K562 (cell line): ENCODE measurements around the gene EGFL7. TPM values are rescaled to one million over a fixed set of nuclear protein-coding genes. Genes with fewer than 3 reads are reported as not detected.
A peak's percentile ranks its signal among the peaks of the same experiment; 100 is the strongest.

Source experiments
- DMBX1 ChIP-seq: fragments of 250-450 bp; sonication (Bioruptor Pico); IDR thresholded peaks from 2 replicates; pipeline ENCODE4 v1.8.0; 2022; ENCODE audit warnings: inconsistent platforms, mild to moderate bottlenecking, moderate library complexity, borderline replicate concordance
- GTF2F1 ChIP-seq: IDR thresholded peaks from 2 replicates; pipeline ENCODE4 v1.6.1; 2011; ENCODE audit warnings: low read depth, low read length, improper control_type of control experiment
- HCFC1 ChIP-seq: IDR thresholded peaks from 2 replicates; pipeline ENCODE4 v1.6.1; 2012; ENCODE audit warnings: low read depth, low read length, improper control_type of control experiment
- KDM2B ChIP-seq: fragments of 250-450 bp; sonication (Bioruptor Pico); IDR thresholded peaks from 2 replicates; pipeline ENCODE4 v1.8.0; 2021; ENCODE audit warnings: mild to moderate bottlenecking, moderate library complexity
- MTA1 ChIP-seq: fragments of 450-650 bp; IDR thresholded peaks from 2 replicates; pipeline ENCODE4 v1.6.1; 2017; ENCODE audit warnings: borderline replicate concordance
- PCBP1 ChIP-seq: fragments of 200-400 bp; formaldehyde crosslinking; IDR thresholded peaks from 2 replicates; pipeline ENCODE4 v1.6.1; 2018; ENCODE audit warnings: mild to moderate bottlenecking, low read depth, low read length; ENCODE audit not compliant: poor library complexity, severe bottlenecking
- POLR2B ChIP-seq: fragments of 450-650 bp; IDR thresholded peaks from 2 replicates; pipeline ENCODE4 v1.6.1; 2018; ENCODE audit warnings: low read depth; ENCODE audit not compliant: partially characterized antibody
- POLR2H ChIP-seq: IDR thresholded peaks from 2 replicates; pipeline ENCODE4 v1.6.1; 2016; ENCODE audit warnings: missing genetic modification characterization, low read depth, mild to moderate bottlenecking, control low read depth, missing compliant biosample characterization, moderate library complexity
- RBM25 ChIP-seq: fragments of 200-400 bp; formaldehyde crosslinking; IDR thresholded peaks from 2 replicates; pipeline ENCODE4 v1.6.1; 2018; ENCODE audit warnings: low read length, low read depth, moderate library complexity; ENCODE audit not compliant: severe bottlenecking
- RUNX1 ChIP-seq: sonication (generic); IDR thresholded peaks from 2 replicates; pipeline ENCODE4 v1.6.1; 2016; ENCODE audit warnings: antibody characterized with exemption, low read depth
- SIN3A ChIP-seq, 2 experiments: fragments of 150-350 bp in 1 of 2; IDR thresholded peaks; 2 replicates each; pipeline ENCODE4 v1.6.1; 2011 to 2016; ENCODE audit warnings: borderline replicate concordance in 2 of 2, low read depth in 2 of 2, low read length in 2 of 2, mild to moderate bottlenecking in 2 of 2, moderate library complexity in 2 of 2; ENCODE audit not compliant: control insufficient read depth in 1 of 2
- SOX6 ChIP-seq: fragments of 450-650 bp; IDR thresholded peaks from 2 replicates; pipeline ENCODE4 v1.6.1; 2014; ENCODE audit warnings: mild to moderate bottlenecking
- polyA plus RNA-seq, 8 experiments: library from polyadenylated mRNA; depleted of rRNA in 4 of 8; stranded (reverse) in 5 of 8; unstranded in 3 of 8; fragments of >200 nt; fragmentation: Nextera tagmentation in 2 of 8; fragmentation: Illumina TruSeq in 1 of 8; extraction: Ambion mirVana in 2 of 8; extraction: Trizol in 1 of 8; gene quantifications; 2 replicates each; pipeline versions ENCODE4 v1.2.1 to v1.2.3, GENCODE V29; 2011 to 2014; ENCODE audit warnings: inconsistent platforms in 1 of 8, missing spikeins in 1 of 8
- total RNA-seq, 7 experiments: library from RNA; depleted of rRNA in 6 of 7; stranded (reverse); fragments of >200 nt in 6 of 7; fragmentation: Illumina TruSeq in 2 of 7; extraction: Trizol in 2 of 7; gene quantifications; 2 replicates each; pipeline versions ENCODE4 v1.2.1 to v1.2.3, GENCODE V29; 2011 to 2021; ENCODE audit warnings: low replicate concordance in 1 of 7
- TF ChIP-seq, protein P1 (sequence below): sonication (generic); formaldehyde crosslinking; IDR thresholded peaks from 2 replicates; pipeline ENCODE4 v1.8.0; 2022; ENCODE audit warnings: mild to moderate bottlenecking, missing genetic modification reagents
- TF ChIP-seq, protein P2 (sequence below): sonication (generic); formaldehyde crosslinking; IDR thresholded peaks from 2 replicates; pipeline ENCODE4 v1.8.0; 2022; ENCODE audit warnings: mild to moderate bottlenecking, missing genetic modification reagents, borderline replicate concordance
- TF ChIP-seq, protein P3 (sequence below): fragments of 250-450 bp; sonication (Bioruptor Pico); IDR thresholded peaks from 2 replicates; pipeline ENCODE4 v1.4.0; 2020; ENCODE audit warnings: mild to moderate bottlenecking
- TF ChIP-seq, protein P4 (sequence below): sonication (generic); formaldehyde crosslinking; IDR thresholded peaks from 2 replicates; pipeline ENCODE4 v1.8.0; 2022; ENCODE audit warnings: mild to moderate bottlenecking, missing genetic modification reagents

EGFL7 gene
- total and polyA plus RNA-seq, 9 of the 15 experiments (the other 6 are each of a cell fraction or from before 2014, with no cell fraction given): 1.5 to 286 (median 55.5) TPM

DNA sequence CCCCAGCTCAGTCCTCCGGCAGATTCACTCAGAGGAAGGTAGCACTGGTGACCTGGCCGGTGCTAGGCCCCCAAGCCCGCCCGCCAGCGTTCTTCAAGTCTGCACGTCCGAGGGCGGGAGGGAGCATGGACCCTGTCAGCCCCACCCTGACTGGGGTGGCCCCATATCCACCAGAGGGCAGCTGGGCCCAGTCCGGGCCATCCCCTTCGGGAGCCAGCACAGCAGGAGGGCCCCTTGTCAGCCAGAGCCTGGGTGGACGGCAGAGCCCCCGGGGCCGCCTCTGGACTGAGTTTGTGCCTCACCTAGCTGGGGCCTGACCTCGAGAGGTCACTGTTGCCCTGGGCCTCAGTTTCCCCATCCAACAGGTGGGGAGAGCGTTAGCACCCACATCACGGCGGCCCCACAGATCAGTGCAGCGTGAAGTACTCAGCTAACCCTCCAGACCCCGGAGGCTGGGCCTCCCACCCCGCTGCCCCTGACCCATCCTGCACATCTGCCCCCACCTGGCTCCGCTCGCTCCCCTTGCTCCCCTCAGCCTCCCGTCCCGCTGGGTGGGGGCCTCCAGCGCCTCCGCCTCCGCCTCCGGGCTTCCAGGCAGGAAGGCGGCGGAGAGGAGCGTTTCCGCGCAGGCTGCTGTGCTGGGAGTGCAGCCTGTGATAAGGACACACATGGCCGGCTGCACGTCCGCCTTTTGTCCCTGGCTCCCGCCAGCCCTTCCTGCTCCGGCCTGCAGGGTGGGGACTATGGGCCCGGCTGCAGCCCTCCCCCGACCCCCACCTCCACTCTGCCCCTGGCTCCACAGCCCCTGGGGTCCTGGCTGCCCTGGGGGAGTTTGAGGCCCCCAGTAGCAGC, 16.6 kb upstream of the EGFL7 start (continued):
- TF ChIP-seq, protein P1, sequence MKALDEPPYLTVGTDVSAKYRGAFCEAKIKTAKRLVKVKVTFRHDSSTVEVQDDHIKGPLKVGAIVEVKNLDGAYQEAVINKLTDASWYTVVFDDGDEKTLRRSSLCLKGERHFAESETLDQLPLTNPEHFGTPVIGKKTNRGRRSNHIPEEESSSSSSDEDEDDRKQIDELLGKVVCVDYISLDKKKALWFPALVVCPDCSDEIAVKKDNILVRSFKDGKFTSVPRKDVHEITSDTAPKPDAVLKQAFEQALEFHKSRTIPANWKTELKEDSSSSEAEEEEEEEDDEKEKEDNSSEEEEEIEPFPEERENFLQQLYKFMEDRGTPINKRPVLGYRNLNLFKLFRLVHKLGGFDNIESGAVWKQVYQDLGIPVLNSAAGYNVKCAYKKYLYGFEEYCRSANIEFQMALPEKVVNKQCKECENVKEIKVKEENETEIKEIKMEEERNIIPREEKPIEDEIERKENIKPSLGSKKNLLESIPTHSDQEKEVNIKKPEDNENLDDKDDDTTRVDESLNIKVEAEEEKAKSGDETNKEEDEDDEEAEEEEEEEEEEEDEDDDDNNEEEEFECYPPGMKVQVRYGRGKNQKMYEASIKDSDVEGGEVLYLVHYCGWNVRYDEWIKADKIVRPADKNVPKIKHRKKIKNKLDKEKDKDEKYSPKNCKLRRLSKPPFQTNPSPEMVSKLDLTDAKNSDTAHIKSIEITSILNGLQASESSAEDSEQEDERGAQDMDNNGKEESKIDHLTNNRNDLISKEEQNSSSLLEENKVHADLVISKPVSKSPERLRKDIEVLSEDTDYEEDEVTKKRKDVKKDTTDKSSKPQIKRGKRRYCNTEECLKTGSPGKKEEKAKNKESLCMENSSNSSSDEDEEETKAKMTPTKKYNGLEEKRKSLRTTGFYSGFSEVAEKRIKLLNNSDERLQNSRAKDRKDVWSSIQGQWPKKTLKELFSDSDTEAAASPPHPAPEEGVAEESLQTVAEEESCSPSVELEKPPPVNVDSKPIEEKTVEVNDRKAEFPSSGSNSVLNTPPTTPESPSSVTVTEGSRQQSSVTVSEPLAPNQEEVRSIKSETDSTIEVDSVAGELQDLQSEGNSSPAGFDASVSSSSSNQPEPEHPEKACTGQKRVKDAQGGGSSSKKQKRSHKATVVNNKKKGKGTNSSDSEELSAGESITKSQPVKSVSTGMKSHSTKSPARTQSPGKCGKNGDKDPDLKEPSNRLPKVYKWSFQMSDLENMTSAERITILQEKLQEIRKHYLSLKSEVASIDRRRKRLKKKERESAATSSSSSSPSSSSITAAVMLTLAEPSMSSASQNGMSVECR (CRISPR knock-in tag): peak; percentile 14; the same call in 1 of the 2 replicates
- TF ChIP-seq, protein P2, sequence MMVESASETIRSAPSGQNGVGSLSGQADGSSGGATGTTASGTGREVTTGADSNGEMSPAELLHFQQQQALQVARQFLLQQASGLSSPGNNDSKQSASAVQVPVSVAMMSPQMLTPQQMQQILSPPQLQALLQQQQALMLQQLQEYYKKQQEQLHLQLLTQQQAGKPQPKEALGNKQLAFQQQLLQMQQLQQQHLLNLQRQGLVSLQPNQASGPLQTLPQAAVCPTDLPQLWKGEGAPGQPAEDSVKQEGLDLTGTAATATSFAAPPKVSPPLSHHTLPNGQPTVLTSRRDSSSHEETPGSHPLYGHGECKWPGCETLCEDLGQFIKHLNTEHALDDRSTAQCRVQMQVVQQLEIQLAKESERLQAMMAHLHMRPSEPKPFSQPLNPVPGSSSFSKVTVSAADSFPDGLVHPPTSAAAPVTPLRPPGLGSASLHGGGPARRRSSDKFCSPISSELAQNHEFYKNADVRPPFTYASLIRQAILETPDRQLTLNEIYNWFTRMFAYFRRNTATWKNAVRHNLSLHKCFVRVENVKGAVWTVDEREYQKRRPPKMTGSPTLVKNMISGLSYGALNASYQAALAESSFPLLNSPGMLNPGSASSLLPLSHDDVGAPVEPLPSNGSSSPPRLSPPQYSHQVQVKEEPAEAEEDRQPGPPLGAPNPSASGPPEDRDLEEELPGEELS (CRISPR knock-in tag): no peak
- TF ChIP-seq RBM25: no peak
- TF ChIP-seq, protein P3, sequence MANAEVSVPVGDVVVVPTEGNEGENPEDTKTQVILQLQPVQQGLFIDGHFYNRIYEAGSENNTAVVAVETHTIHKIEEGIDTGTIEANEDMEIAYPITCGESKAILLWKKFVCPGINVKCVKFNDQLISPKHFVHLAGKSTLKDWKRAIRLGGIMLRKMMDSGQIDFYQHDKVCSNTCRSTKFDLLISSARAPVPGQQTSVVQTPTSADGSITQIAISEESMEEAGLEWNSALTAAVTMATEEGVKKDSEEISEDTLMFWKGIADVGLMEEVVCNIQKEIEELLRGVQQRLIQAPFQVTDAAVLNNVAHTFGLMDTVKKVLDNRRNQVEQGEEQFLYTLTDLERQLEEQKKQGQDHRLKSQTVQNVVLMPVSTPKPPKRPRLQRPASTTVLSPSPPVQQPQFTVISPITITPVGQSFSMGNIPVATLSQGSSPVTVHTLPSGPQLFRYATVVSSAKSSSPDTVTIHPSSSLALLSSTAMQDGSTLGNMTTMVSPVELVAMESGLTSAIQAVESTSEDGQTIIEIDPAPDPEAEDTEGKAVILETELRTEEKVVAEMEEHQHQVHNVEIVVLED (CRISPR knock-in tag): 0 out of 2 replicates have a peak, but pooled peaks have one; percentile 33
- no peak for TF ChIP-seq HCFC1
- TF ChIP-seq, protein P4, sequence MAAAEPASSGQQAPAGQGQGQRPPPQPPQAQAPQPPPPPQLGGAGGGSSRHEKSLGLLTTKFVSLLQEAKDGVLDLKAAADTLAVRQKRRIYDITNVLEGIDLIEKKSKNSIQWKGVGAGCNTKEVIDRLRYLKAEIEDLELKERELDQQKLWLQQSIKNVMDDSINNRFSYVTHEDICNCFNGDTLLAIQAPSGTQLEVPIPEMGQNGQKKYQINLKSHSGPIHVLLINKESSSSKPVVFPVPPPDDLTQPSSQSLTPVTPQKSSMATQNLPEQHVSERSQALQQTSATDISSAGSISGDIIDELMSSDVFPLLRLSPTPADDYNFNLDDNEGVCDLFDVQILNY (CRISPR knock-in tag): no peak
- TF ChIP-seq DMBX1 (CRISPR knock-in tag): peak; percentile 56; the same call in 1 of the 2 replicates
- TF ChIP-seq PCBP1: peak; percentile 83
- TF ChIP-seq GTF2F1: no peak
- TF ChIP-seq SIN3A (IDR thresholded peaks at IDR 0.05; ENCODE audit: borderline replicate concordance in 2 of 2, control insufficient read depth in 1 of 2, low read depth in 2 of 2, low read length in 2 of 2): no peak
- TF ChIP-seq KDM2B (CRISPR knock-in tag): no peak
- TF ChIP-seq MTA1: no peak
- TF ChIP-seq RUNX1: 0 out of 2 replicates have a peak, but pooled peaks have one; percentile 56
- TF ChIP-seq SOX6: no peak
- TF ChIP-seq POLR2B: no peak
- TF ChIP-seq POLR2H (tag): no peak
